Ecto neural progenitor cell (in vitro differentiated cells): ENCODE data around the gene CLASP1.
"Not testable (repeated sequence)": the region's sequence is repeated elsewhere in the genome, so short reads cannot be mapped to it uniquely, and the experiment has no call there.

ENCODE experiments used
- DNase-seq: peaks from one replicate; pipeline ENCODE4 v3.0.0-alpha.2; 2018; ENCODE audit warnings: low spot score

CLASP1 gene

GRCh38 chr2:121577381-121577780, 71.9 kb downstream of the CLASP1 start:
- DNase-seq: no peak

- DNase-seq: no peak
Observed at GRCh38 chr2:121576263-121576662, 73.0 kb downstream of the CLASP1 start.

- DNase-seq: no peak
Observed at GRCh38 chr2:121575800-121576199, 73.5 kb downstream of the CLASP1 start.

- DNase-seq: no peak
Observed at GRCh38 chr2:121570667-121571055, 78.6 kb downstream of the CLASP1 start.

GRCh38 chr2:121570036-121570666, 79.1 kb downstream of the CLASP1 start:
- no peak for DNase-seq

- DNase-seq: no peak
Observed at GRCh38 chr2:121567957-121568409, 81.3 kb downstream of the CLASP1 start.

GRCh38 chr2:121567452-121567851, 81.8 kb downstream of the CLASP1 start:
- no peak for DNase-seq

- no peak for DNase-seq
Observed at GRCh38 chr2:121565389-121566250, 83.6 kb downstream of the CLASP1 start.

GRCh38 chr2:121564905-121565304, 84.4 kb downstream of the CLASP1 start:
- DNase-seq: no peak

- not testable (repeated sequence) for DNase-seq
Observed at GRCh38 chr2:121563754-121564153, 85.5 kb downstream of the CLASP1 start.

- no peak for DNase-seq
Observed at GRCh38 chr2:121562269-121563176, 86.7 kb downstream of the CLASP1 start.

GRCh38 chr2:121561617-121562268, 87.5 kb downstream of the CLASP1 start:
- no peak for DNase-seq

- DNase-seq: no peak
Observed at GRCh38 chr2:121558329-121558728, 90.9 kb downstream of the CLASP1 start.

- no peak for DNase-seq
Observed at GRCh38 chr2:121555008-121555407, 94.3 kb downstream of the CLASP1 start.

GRCh38 chr2:121552477-121553180, 96.6 kb downstream of the CLASP1 start:
- DNase-seq: not testable (repeated sequence)

GRCh38 chr2:121550669-121551068, 98.6 kb downstream of the CLASP1 start:
- DNase-seq: no peak

- no peak for DNase-seq
Observed at GRCh38 chr2:121547646-121548045, 101.6 kb downstream of the CLASP1 start.

GRCh38 chr2:121545913-121546312, 103.3 kb downstream of the CLASP1 start:
- DNase-seq: no peak

- DNase-seq: no peak
Observed at GRCh38 chr2:121545257-121545656, 104.0 kb downstream of the CLASP1 start.

- no peak for DNase-seq
Observed at GRCh38 chr2:121541495-121541894, 107.8 kb downstream of the CLASP1 start.
